Psoas muscle (tissue), 8 donors: Measurements from ENCODE around the gene MRC2. TPM values are rescaled to one million over a fixed set of nuclear protein-coding genes. Genes with fewer than 3 reads are reported as not detected.
A peak's percentile ranks its signal among the peaks of the same experiment; 100 is the strongest.
"Not testable (repeated sequence)": the region's sequence is repeated elsewhere in the genome, so short reads cannot be mapped to it uniquely, and the experiment has no call there.

Source experiments
- ATAC-seq, 4 donors: fragments of 200-7000 bp; cut with Tn5 transposase; one replicate each; pipeline ENCODE4 v1.9.1; 2020; ENCODE audit warnings: moderate library complexity in 3 of 4, mild to moderate bottlenecking in 2 of 4
- DNase-seq, 2 donors: peaks; one replicate each; pipeline ENCODE4 v3.0.0-alpha.2; 2020
- H3K27ac ChIP-seq: fragments of 200-600 bp; one replicate; pipeline ENCODE4 v1.8.0; 2022
- H3K27me3 ChIP-seq, 3 donors: fragments of 200-600 bp in 1 of 3; one replicate each; pipeline versions ENCODE4 v1.6.1 to v1.8.0; 2013 to 2022; ENCODE audit warnings: low read length in 2 of 3, mild to moderate bottlenecking in 2 of 3, moderate library complexity in 1 of 3; ENCODE audit not compliant: insufficient read depth in 3 of 3
- H3K36me3 ChIP-seq, 2 donors: fragments of 200-600 bp in 1 of 2; one replicate each; pipeline versions ENCODE4 v1.6.1 to v1.8.0; 2013 to 2022; ENCODE audit warnings: low read depth in 1 of 2, mild to moderate bottlenecking in 1 of 2, moderate library complexity in 1 of 2; ENCODE audit not compliant: insufficient read depth in 1 of 2
- H3K4me1 ChIP-seq: fragments of 200-600 bp; one replicate; pipeline ENCODE4 v1.8.0; 2022
- H3K4me3 ChIP-seq: fragments of 200-600 bp; one replicate; pipeline ENCODE4 v1.8.0; 2022; ENCODE audit warnings: mild to moderate bottlenecking
- H3K9me3 ChIP-seq: fragments of 200-600 bp; one replicate; pipeline ENCODE4 v1.8.0; 2022
- WGBS, 3 donors: extraction: QIAGEN DNeasy Blood & Tissue Kit; methylation state at CpG; one replicate each; pipeline versions ENCODE4 v1.1.6 to v1.1.7; 2013; 5-methylcytosine and 5-hydroxymethylcytosine counted together
- intact Hi-C, 2 donors: fragments of 100-400 bp; cut with DNase I; formaldehyde crosslinking; loops; one replicate each; pipeline versions ENCODE4 v1.11.0 to v1.14.2; 2022
- polyA plus RNA-seq, 3 donors: library from polyadenylated mRNA; stranded (reverse); fragments of 200-250 nt; gene quantifications; one replicate each; pipeline ENCODE4 v1.2.3, GENCODE V29; 2013
- total RNA-seq, 4 donors: library from RNA; stranded (reverse); fragmentation: NEBNext Ultra II Directional in 2 of 4; extraction: Animal tissue kit (Norgen Biotek cat#: 25700) in 2 of 4; gene quantifications; one replicate each; pipeline versions ENCODE4 v1.2.1 to v1.2.4, GENCODE V29; 2021 to 2023
- TF ChIP-seq, protein P1 (sequence below): fragments of 200-600 bp; IDR thresholded peaks from one replicate; pipeline ENCODE4 v1.8.0; 2022; ENCODE audit warnings: antibody characterized with exemption
- donor health status: healthy with polysubstance abuse.
- donor health status: DM: no; HTN: no; CAD: no; lungs with moderate emphysema.
- donor health status: Bipolar disorder and iron deficiency.
- donor health status: healthy.
- donor health status: DM: yes; HTN: yes; CAD: no.
- donor health status: DM: no; HTN: no; CAD: no.
- donor health status: DM: no; HTN: no; CAD: no.
- donor health status: DM: yes; HTN: yes; CAD: no.

MRC2 gene
- total and polyA plus RNA-seq, 7 donors, result 3.5 to 17.5 (median 5.9) TPM

DNA sequence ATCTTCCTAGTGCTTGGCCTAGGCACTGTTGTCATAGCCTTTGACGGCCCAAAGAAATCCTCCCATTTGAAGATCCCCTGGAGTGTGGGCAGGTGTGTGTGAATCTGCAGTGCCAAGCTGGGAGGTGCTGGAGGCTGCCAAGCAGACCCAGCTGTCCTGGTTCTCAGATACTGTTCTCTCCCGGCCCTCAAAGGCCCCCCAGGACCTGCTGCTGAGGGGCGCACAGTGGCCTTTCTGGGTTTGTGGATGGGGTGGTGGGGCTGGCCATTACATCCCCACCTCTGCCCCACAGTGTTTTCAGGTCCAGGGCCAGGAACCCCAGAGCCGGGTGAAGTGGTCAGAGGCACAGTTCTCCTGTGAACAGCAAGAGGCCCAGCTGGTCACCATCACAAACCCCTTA is 60.5 kb downstream of the MRC2 start:
- TF ChIP-seq, protein P1, sequence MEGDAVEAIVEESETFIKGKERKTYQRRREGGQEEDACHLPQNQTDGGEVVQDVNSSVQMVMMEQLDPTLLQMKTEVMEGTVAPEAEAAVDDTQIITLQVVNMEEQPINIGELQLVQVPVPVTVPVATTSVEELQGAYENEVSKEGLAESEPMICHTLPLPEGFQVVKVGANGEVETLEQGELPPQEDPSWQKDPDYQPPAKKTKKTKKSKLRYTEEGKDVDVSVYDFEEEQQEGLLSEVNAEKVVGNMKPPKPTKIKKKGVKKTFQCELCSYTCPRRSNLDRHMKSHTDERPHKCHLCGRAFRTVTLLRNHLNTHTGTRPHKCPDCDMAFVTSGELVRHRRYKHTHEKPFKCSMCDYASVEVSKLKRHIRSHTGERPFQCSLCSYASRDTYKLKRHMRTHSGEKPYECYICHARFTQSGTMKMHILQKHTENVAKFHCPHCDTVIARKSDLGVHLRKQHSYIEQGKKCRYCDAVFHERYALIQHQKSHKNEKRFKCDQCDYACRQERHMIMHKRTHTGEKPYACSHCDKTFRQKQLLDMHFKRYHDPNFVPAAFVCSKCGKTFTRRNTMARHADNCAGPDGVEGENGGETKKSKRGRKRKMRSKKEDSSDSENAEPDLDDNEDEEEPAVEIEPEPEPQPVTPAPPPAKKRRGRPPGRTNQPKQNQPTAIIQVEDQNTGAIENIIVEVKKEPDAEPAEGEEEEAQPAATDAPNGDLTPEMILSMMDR, result no peak
- H3K4me3 ChIP-seq, result no peak overlapping the region
- no peaks in the 10 kb centered on the region for H3K4me1 ChIP-seq
- DNase-seq (peak in 1 of 2 donors; percentile 12), ATAC-seq (no peak)
- H3K27ac ChIP-seq, result no peak overlapping the region
- H3K36me3 ChIP-seq, result no peaks in the 10 kb centered on the region
- H3K9me3 ChIP-seq, result no peaks in the 10 kb centered on the region
- 64 to 74% (median 71%) methylated on average over 4 of the region's 4 CpGs for WGBS, 3 donors
- H3K27me3 ChIP-seq, result no peaks in the 10 kb centered on the region
- intact Hi-C loops, result no loop called here

DNA sequence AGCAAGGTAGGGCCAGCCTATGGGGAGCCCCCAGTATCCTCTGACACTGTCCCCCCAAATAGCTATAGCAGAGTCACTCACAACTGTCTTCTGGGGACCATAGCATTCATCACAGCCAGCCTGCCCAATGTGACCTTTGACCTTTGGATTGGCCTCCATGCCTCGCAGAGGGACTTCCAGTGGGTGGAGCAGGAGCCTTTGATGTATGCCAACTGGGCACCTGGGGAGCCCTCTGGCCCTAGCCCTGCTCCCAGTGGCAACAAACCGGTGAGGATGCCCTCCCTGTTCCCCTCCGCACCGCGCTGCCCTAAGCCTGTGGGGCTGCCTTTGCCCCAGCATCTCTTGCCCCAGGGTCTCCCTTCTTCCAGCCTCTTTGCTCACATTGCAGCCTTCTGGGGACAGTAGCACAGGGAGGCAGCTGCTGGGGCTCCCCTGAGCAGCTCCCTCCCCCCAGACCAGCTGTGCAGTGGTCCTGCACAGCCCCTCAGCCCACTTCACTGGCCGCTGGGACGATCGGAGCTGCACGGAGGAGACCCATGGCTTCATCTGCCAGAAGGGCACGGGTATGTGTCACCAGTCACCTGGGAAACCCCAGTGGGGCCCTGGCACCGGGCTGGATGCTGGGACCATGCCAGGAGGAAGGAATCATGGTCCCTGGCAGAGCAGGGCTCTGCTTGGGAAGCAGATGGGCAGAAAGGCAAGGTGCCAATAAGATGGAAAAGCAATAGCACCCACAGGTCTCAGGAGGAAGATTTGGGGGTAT is 61.1 kb downstream of the MRC2 start:
- Histone ChIP-seq H3K27me3 (no peaks in the 10 kb centered on the region), H3K36me3 (no peaks in the 10 kb centered on the region), H3K9me3 (no peaks in the 10 kb centered on the region), H3K27ac (no peak overlapping the region), H3K4me1 (no peaks in the 10 kb centered on the region), H3K4me3 (no peak overlapping the region)
- ATAC-seq (no peak), DNase-seq (no peak)
- intact Hi-C loops, result no loop called here
- TF ChIP-seq, protein P1, result no peak
- WGBS, 3 donors, result 58 to 63% (median 58%) methylated on average over 11 of the region's 11 CpGs

DNA sequence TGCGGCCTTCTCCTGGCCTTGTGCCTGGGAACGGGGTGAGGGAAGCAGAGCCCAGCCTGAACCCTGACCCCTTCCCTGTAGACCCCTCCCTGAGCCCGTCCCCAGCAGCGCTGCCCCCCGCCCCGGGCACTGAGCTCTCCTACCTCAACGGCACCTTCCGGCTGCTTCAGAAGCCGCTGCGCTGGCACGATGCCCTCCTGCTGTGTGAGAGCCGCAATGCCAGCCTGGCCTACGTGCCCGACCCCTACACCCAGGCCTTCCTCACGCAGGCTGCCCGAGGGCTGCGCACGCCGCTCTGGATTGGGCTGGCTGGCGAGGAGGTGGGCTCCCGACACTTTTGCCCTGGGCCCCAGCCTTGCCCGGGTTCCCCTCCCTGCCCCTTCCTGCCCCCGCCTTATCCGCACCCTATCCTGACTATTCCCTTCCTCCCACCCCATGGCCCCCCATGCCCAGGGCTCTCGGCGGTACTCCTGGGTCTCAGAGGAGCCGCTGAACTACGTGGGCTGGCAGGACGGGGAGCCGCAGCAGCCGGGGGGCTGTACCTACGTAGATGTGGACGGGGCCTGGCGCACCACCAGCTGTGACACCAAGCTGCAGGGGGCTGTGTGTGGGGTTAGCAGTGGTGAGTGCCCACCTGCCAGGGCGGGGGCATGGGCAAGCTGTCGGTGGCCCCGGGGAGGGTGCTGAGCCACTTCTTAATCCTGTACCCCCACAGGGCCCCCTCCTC is 62.1 kb downstream of the MRC2 start:
- TF ChIP-seq, protein P1, result no peak
- no peak for DNase-seq
- Histone ChIP-seq H3K27me3 (no peaks in the 10 kb centered on the region), H3K36me3 (no peaks in the 10 kb centered on the region), H3K27ac (no peak overlapping the region), H3K4me3 (no peak overlapping the region), H3K4me1 (no peaks in the 10 kb centered on the region), H3K9me3 (no peaks in the 10 kb centered on the region)
- intact Hi-C loops, result no loop called here
- no peak for ATAC-seq
- WGBS, 3 donors, result 89 to 96% (median 90%) methylated on average over 29 to 37 of the region's 37 CpGs

DNA sequence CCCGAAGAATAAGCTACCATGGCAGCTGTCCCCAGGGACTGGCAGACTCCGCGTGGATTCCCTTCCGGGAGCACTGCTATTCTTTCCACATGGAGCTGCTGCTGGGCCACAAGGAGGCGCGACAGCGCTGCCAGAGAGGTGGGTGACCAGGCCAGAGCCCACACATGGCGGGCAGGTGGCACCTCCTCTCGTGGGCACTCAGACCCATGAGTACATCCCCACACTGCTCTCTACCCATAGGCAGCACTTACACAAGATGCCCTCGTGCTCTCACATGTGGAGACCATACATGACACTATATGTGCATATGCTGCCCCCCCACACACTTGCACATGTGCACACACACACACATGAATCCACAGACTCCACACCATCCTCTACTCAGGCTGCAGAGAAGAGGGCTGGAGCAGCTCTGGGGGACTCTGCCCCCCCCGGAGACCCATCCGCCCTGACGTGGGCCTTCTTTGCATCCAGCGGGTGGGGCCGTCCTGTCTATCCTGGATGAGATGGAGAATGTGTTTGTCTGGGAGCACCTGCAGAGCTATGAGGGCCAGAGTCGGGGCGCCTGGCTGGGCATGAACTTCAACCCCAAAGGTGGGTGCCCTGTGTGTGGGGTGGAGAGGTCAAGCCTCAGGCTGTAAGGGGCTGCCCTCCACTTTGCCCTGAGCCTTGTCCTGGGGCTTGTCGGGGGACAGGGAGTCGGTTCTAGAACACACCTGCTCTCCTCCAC is 62.9 kb downstream of the MRC2 start:
- H3K27me3 ChIP-seq, result no peaks in the 10 kb centered on the region
- ATAC-seq (no peak), DNase-seq (no peak)
- H3K9me3 ChIP-seq, result no peaks in the 10 kb centered on the region
- TF ChIP-seq, protein P1, result no peak
- no peaks in the 10 kb centered on the region for H3K36me3 ChIP-seq
- intact Hi-C loops, result no loop called here
- H3K4me3 ChIP-seq, result no peak overlapping the region
- no peak overlapping the region for H3K27ac ChIP-seq
- no peaks in the 10 kb centered on the region for H3K4me1 ChIP-seq
- 85 to 88% (median 87%) methylated on average over 19 of the region's 19 CpGs for WGBS, 3 donors

DNA sequence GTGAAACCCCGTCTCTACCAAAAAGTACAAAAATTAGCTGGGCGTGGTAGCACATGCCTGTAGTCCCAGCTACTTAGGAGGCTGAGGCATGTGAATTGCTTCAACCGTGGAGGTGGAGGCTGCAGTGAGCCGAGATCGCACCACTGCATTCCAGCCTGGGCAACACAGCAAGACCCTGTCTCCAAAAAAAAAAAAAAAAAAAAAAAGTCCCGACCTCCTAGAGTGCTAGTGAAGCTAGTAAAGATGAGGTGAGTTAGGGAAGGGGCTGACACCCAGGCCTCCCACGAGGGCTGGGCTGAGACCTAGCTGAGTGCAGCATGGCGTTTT is 64.1 kb downstream of the MRC2 start:
- WGBS, 3 donors, result 88 to 94% (median 89%) methylated on average over 8 of the region's 8 CpGs
- H3K4me1 ChIP-seq, intact Hi-C loops: not testable (repeated sequence)

More for the DNA sequence above, 64.1 kb downstream of the MRC2 start:
- H3K36me3 ChIP-seq, H3K27ac ChIP-seq, H3K4me3 ChIP-seq, DNase-seq, H3K27me3 ChIP-seq, H3K9me3 ChIP-seq, ATAC-seq: not testable (repeated sequence)
